ENCODE measurements around the gene RTN4.

DNA sequence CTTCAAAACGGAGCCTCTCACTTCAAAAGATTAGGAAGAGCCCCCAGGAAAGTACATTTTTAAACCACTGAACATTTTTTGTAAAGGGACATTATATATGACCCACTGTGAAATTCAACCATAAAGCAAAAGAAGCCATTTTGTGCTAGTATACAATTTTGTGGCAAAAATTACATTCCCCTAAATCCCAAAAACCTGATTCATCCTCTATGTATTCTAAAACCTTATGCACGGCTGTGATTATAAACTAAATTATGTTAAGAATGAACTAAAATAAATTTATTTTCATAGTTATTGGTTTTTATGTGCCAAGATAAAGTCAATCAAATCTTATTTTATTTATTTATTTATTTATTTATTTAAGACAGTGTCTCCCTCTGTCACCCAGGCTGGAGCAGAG lies 48.5 kb downstream of the RTN4 start:
- TF ChIP-seq, protein P1, sequence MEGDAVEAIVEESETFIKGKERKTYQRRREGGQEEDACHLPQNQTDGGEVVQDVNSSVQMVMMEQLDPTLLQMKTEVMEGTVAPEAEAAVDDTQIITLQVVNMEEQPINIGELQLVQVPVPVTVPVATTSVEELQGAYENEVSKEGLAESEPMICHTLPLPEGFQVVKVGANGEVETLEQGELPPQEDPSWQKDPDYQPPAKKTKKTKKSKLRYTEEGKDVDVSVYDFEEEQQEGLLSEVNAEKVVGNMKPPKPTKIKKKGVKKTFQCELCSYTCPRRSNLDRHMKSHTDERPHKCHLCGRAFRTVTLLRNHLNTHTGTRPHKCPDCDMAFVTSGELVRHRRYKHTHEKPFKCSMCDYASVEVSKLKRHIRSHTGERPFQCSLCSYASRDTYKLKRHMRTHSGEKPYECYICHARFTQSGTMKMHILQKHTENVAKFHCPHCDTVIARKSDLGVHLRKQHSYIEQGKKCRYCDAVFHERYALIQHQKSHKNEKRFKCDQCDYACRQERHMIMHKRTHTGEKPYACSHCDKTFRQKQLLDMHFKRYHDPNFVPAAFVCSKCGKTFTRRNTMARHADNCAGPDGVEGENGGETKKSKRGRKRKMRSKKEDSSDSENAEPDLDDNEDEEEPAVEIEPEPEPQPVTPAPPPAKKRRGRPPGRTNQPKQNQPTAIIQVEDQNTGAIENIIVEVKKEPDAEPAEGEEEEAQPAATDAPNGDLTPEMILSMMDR (conservative IDR thresholded peaks at IDR 0.05; ENCODE audit: low read depth in 2 of 2), result no peak
- TF ChIP-seq EZH2phosphoT487 (IDR thresholded peaks at IDR 0.05; ENCODE audit: unreplicated experiment) (no peak), EZH2 (IDR thresholded peaks at IDR 0.05; ENCODE audit: low read depth, unreplicated experiment) (no peak)

Measured in GM23338 (cell line).